Gastroesophageal sphincter (tissue), 3 donors: Measurements from ENCODE around the gene CENATAC.

ENCODE experiments used
- CTCF ChIP-seq, 4 experiments: fragments of 200-600 bp in 2 of 4; fragments of 450-650 bp in 2 of 4; sonication (generic) in 1 of 4; IDR thresholded peaks; one replicate each; pipeline ENCODE4 v1.5.1; 2017 to 2019; ENCODE audit warnings: antibody characterized with exemption in 4 of 4, mild to moderate bottlenecking in 2 of 4, moderate library complexity in 2 of 4
- EP300 ChIP-seq: sonication (generic); formaldehyde crosslinking; IDR thresholded peaks from one replicate; pipeline ENCODE4 v1.6.1; 2017; ENCODE audit warnings: antibody characterized with exemption, mild to moderate bottlenecking
- POLR2AphosphoS5 ChIP-seq: sonication (generic); formaldehyde crosslinking; IDR thresholded peaks from one replicate; pipeline ENCODE4 v1.6.1; 2017; ENCODE audit warnings: antibody characterized with exemption

- TF ChIP-seq CTCF (IDR thresholded peaks at IDR 0.05) (peak in 3 of 4 experiments; percentile 98 to 99 (median 99)), POLR2AphosphoS5 (peak; percentile 39), EP300 (no peak)
These were observed 41.7 kb upstream of the CENATAC start, which contains the start of gene UPK2 for GRCh38 chr11:118956094-118956846.
